Measurements from ENCODE around the gene GJA9.

GJA9 gene

DNA sequence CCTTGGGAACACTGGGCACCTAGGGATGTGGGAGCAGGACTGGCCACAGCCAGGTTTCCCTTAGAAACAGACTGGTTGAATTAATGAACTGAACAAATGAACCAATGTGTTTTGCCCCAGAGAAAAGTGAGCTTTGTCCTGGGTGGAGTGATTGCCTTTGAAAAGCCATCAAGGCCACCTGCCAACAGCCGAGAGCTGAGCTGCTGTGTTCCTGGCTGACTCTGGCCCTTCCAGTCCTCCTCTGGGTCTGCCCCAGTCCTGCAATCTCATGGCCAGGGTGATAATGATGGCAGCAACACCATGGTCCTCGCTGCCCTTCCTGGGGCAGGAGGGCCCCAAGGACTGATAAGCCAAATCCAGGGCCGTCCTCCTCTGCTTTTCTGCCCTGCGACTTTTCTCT lies 18.2 kb upstream of the GJA9 start:
- H3K4me3 ChIP-seq (ENCODE audit: control insufficient read depth, low read depth, low read length): no peak overlapping the region
- TF ChIP-seq, protein P1, sequence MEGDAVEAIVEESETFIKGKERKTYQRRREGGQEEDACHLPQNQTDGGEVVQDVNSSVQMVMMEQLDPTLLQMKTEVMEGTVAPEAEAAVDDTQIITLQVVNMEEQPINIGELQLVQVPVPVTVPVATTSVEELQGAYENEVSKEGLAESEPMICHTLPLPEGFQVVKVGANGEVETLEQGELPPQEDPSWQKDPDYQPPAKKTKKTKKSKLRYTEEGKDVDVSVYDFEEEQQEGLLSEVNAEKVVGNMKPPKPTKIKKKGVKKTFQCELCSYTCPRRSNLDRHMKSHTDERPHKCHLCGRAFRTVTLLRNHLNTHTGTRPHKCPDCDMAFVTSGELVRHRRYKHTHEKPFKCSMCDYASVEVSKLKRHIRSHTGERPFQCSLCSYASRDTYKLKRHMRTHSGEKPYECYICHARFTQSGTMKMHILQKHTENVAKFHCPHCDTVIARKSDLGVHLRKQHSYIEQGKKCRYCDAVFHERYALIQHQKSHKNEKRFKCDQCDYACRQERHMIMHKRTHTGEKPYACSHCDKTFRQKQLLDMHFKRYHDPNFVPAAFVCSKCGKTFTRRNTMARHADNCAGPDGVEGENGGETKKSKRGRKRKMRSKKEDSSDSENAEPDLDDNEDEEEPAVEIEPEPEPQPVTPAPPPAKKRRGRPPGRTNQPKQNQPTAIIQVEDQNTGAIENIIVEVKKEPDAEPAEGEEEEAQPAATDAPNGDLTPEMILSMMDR (conservative IDR thresholded peaks at IDR 0.05; ENCODE audit: control insufficient read depth, insufficient read depth, low read depth, low read length): no peak
- DNase-seq (ENCODE audit: low read depth): no peak

DNA sequence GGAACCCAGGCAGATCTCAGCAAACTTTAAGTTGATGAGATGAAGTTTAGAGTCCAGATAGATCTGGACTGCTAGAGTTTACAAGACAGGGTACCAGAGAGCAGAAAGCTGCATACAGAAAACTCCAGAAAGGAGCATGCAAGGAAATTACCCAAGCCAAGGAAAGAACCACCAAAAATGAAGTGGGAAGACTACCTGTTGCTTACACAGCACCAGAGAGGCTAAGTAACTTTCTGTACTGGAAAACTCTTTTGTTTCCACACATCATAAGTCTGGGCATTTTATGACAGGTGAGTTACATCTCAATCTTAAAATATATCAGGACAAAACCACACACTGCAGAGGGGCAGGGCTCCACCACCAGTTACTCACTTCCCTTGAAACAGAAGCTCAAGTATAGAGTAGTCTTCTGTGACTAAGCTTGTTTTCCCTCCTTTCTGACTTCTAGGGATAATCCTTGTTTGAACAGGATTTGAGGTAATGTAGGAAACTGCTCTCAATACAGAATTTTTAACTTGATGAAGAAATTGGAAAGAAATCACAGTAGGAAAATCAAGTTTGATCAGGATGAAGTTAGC lies 17.4 kb upstream of the GJA9 start:
- TF ChIP-seq, protein P1 (conservative IDR thresholded peaks at IDR 0.05; ENCODE audit: control insufficient read depth, insufficient read depth, low read depth, low read length): no peak
- DNase-seq (ENCODE audit: low read depth): peak; percentile 10

DNA sequence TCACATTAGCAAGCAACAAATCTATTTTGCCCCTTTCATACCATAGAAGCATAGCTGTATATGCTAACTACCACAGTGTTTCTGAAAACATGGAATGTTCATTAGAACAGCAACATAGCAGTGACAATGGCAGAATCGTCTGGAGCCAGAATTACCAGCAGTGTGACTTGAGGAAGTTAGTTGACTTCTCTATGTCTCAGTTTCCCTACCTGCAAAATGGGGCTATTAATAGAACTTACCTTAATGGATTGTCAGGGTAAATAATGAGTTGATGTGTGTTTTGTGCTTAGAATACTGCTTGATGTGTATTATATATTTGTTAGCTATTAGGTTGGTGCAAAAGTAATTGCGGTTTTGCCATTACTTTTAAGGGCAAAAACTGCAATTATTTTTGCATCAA lies 14.8 kb upstream of the GJA9 start:
- TF ChIP-seq, protein P1 (conservative IDR thresholded peaks at IDR 0.05; ENCODE audit: control insufficient read depth, insufficient read depth, low read depth, low read length): no peak
- no peak for DNase-seq (ENCODE audit: low read depth)
- H3K4me3 ChIP-seq (ENCODE audit: control insufficient read depth, low read depth, low read length): no peak overlapping the region

More for the DNA sequence above, 17.4 kb upstream of the GJA9 start:
- H3K4me3 ChIP-seq (ENCODE audit: control insufficient read depth, low read depth, low read length): no peak overlapping the region

DNA sequence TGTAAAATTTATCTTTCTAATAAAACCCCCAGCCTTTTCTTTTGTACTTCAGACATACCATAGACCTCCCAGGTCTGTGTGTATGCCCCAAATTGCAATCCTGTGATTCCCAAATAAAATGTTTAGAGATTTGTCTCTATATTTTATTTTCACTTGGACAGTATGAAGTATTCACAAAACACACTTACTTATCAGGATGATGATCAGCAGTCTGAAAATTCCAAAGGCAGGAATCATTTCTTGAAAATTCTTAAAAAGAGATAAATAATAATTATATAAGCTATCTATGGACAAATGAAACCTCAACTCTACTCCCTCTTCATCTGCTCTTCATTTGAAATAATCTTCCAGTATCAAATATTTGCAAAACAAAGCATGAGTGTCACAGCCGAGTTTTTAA lies 11.6 kb upstream of the GJA9 start:
- H3K4me3 ChIP-seq (ENCODE audit: control insufficient read depth, low read depth, low read length): no peak overlapping the region
- TF ChIP-seq, protein P1 (conservative IDR thresholded peaks at IDR 0.05; ENCODE audit: control insufficient read depth, insufficient read depth, low read depth, low read length): no peak
- no peak for DNase-seq (ENCODE audit: low read depth)

DNA sequence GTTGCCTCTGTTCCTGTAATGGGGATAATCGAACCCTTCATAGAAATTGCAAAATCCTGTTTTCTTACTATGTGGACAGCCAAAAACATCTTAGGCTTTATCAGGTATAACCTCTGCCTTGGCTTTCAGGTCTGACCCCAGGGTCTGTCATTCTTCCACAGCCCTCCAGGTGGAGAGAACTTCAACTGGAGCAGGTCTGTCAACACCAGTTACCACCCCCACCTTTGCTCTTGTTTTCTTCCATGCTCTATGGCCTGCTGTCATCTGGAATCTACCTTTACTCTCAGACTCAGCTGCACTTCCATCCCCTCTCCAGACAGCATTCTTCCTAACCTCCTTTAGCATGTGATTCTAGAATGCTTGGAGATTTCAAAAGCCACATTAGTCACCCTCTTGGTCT lies 10.4 kb upstream of the GJA9 start:
- TF ChIP-seq, protein P1 (conservative IDR thresholded peaks at IDR 0.05; ENCODE audit: control insufficient read depth, insufficient read depth, low read depth, low read length): peak; percentile 7
- DNase-seq (ENCODE audit: low read depth): no peak

DNA sequence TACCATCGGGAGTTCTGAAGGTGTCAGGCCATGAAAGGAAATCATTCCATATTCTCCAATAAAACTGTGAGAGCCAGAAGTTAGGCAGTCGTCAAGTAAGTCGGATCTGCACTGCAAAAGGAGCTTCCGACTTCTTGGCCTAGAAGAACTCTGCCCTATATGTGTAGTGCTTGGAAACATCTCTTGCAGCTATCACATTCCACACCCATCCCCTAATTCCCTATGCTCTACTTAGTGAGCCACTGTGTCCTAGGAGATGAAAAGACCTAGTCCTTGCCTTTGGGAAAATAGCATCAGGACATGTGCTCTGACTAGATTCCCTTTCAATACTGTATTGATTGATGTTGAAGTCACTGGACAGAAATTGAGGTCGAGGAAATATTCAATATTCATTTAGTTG lies 8.2 kb upstream of the GJA9 start:
- no peak overlapping the region for H3K4me3 ChIP-seq (ENCODE audit: control insufficient read depth, low read depth, low read length)
- DNase-seq (ENCODE audit: low read depth): no peak
- TF ChIP-seq, protein P1 (conservative IDR thresholded peaks at IDR 0.05; ENCODE audit: control insufficient read depth, insufficient read depth, low read depth, low read length): no peak

More for the DNA sequence above, 10.4 kb upstream of the GJA9 start:
- no peak overlapping the region for H3K4me3 ChIP-seq (ENCODE audit: control insufficient read depth, low read depth, low read length)
